NCI-H2029 (cell line): Measurements from ENCODE around the gene CD8B2.
A peak's percentile ranks its signal among the peaks of the same experiment; 100 is the strongest.
"Not testable (repeated sequence)": the region's sequence is repeated elsewhere in the genome, so short reads cannot be mapped to it uniquely, and the experiment has no call there.

Source experiments
- DNase-seq: peaks from one replicate; lab custom pipeline; 2025; lab: John Stamatoyannopoulos, UW

The CD8B2 gene

GRCh38 chr2:106511934-106512333, 24.8 kb downstream of the CD8B2 start:
- not testable (repeated sequence) for DNase-seq

GRCh38 chr2:106513391-106513790, 26.2 kb downstream of the CD8B2 start:
- DNase-seq: not testable (repeated sequence)

GRCh38 chr2:106514827-106515226, 27.7 kb downstream of the CD8B2 start:
- not testable (repeated sequence) for DNase-seq

GRCh38 chr2:106516436-106516835, 29.3 kb downstream of the CD8B2 start:
- DNase-seq: peak; percentile 12

- no peak for DNase-seq
Observed at GRCh38 chr2:106516864-106517263, 29.7 kb downstream of the CD8B2 start.

- DNase-seq: no peak
Observed at GRCh38 chr2:106517329-106517728, 30.2 kb downstream of the CD8B2 start.

GRCh38 chr2:106519767-106520166, 32.6 kb downstream of the CD8B2 start:
- no peak for DNase-seq

GRCh38 chr2:106521016-106521415, 33.9 kb downstream of the CD8B2 start:
- DNase-seq: no peak

GRCh38 chr2:106523976-106524665, 37.0 kb downstream of the CD8B2 start:
- DNase-seq: no peak

GRCh38 chr2:106530866-106531265, 43.7 kb downstream of the CD8B2 start:
- DNase-seq: no peak

GRCh38 chr2:106531676-106532214, 44.6 kb downstream of the CD8B2 start:
- no peak for DNase-seq

GRCh38 chr2:106532236-106532635, 45.1 kb downstream of the CD8B2 start:
- no peak for DNase-seq

- DNase-seq: no peak
Observed at GRCh38 chr2:106534471-106534870, 47.3 kb downstream of the CD8B2 start.

GRCh38 chr2:106536490-106536889, 49.3 kb downstream of the CD8B2 start:
- DNase-seq: peak; percentile 22

GRCh38 chr2:106537047-106537446, 49.9 kb downstream of the CD8B2 start:
- no peak for DNase-seq

- DNase-seq: no peak
Observed at GRCh38 chr2:106537791-106538191, 50.6 kb downstream of the CD8B2 start.

GRCh38 chr2:106540886-106541285, 53.7 kb downstream of the CD8B2 start:
- DNase-seq: no peak

GRCh38 chr2:106541333-106541732, 54.2 kb downstream of the CD8B2 start:
- no peak for DNase-seq

GRCh38 chr2:106542746-106543359, 55.7 kb downstream of the CD8B2 start:
- DNase-seq: peak; percentile 35

- DNase-seq: no peak
Observed at GRCh38 chr2:106545007-106545406, 57.8 kb downstream of the CD8B2 start.

GRCh38 chr2:106546391-106546990, 59.3 kb downstream of the CD8B2 start:
- no peak for DNase-seq

- DNase-seq: no peak
Observed at GRCh38 chr2:106547164-106547903, 60.2 kb downstream of the CD8B2 start.
